GM21528 (cell line): ENCODE results near the gene TMTC2.
"Not testable (repeated sequence)": the region's sequence is repeated elsewhere in the genome, so short reads cannot be mapped to it uniquely, and the experiment has no call there.

Source experiments
- ATAC-seq: cut with Tn5 transposase; IDR thresholded peaks from one replicate; pipeline ENCODE4 v1.9.1; 2021; ENCODE audit warnings: mild to moderate bottlenecking, moderate library complexity; ENCODE audit not compliant: unreplicated experiment, low FRiP score

The TMTC2 gene

DNA sequence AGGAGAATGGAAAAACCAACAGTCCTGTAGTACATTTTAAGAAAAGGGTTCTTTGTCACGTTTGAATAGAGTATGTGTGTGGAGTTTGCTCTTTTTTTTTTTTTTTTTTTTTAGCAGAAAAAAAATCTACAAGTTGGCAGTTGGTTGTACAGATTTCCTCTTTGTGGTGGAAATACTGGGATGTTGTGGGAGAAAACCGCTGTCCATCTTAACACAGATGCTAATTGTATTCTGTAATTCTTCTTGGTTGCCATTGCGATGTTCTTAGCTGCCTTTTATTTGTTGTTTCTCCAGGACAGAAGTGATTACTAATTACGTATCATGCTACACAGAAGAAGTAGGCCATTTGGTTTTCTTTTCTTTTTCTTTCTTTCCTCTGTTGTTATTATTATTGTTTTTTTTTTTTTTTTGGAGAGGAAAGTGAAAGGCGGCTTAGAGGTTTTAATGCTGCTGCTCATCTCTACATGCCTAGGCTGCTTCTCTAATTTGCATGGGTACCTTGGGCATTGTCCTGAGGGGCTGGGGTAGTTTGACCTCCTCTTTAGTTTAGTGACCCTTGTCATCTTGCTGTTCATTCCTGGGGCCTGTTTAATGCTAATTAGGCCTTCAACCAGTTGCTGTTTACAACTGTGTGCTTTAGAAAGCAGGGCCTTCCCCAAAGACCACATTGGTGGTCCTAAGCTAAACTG, 94.7 kb downstream of the TMTC2 start:
- no peak for ATAC-seq

DNA sequence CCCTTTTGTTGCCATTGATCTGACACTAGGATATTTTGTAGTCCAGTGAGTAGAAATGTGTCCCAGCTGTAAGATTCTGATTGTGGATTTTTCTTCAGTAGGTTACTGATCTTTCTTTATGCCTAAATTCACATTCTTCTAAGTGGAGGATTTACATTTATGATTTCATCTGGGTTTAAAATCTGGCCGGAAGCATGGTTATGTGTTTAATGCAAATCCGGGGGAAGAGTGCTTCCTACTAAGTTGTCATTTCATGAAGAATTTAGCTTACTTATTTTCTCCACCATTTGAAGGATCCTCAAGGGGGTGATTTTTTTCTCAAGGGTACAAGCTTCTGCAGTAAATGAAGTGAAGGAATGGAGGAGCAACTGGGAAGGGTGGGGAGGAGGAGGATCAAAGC, 96.7 kb downstream of the TMTC2 start:
- no peak for ATAC-seq

DNA sequence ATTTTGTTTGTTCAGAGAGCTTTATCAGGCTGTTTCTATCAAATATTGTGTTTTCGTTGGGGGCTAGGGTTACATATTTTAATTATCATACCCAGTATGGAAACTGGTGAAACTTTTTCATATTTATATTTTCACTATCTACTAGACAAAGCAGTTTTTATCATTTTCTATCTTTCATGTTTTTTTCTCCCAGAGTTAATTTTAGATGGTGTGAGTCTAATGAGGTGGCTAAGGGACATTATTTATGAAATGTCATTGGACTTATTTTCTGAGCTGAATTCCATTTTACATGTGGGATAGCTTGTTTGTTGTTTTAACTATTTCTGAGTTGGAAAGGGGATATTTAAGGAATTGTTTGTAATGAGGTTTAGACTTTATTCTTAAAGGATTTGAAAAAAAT, 100.3 kb downstream of the TMTC2 start:
- no peak for ATAC-seq

DNA sequence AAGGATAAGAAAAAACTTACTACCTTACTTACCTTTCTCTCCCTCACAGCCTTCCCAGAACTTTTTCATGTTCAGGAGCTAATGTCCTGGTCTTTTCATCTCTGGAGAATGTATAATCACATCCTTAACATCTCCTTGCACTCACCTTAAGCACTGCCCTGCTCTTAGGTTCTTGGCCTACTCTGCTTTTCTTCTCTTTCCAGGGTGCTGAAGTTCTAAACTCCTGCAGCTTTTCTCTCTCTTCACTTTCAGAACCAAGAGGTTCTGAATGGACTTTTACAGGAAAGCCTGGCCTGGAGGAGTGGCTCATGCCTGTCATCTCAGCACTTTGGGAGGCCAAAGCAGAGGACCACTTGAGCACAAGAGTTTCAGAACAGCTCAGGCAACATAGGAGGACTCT, 101.9 kb downstream of the TMTC2 start:
- no peak for ATAC-seq

DNA sequence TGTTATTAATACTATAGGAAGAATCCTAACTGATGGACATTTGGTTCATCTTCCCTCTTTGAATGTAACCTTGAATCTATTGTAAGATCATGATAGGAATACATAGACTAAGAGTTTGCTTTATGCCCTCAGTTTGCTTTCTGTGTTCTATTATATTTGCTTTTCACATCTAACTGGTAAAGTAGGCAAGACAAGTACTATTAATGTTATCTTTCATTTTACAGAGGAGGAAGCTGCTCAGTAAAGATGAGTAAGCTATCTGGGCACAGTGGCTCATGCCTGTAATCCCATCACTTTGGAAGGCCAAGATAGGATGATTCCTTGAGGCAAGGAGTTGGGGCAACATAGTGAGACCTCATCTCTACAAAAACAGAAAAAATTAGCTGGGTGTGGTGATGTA, 103.0 kb downstream of the TMTC2 start:
- no peak for ATAC-seq

DNA sequence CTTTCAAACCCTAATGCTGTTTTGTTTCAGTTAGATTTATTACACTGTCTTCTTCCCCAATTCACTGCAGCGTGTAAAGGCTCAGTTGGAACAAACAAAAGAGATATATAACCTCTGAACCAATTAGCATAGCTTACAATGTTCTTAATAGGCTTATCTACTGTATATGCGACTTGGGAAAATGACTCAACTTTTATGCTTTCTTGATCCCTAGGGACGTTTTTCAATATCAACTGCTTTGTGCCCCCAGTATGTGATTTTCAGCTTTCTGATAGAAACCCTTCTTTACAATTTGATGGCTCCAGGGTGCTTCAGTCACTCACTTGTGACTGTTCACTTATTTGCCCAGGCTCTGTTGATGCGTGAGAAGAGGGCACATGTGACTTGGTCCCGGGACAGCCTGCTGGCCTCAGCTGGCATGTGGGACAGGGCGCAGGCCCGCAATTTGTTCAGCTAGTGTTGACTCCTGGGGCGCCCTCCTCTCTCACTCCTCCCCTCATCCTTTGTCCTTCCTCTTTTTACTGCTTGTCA, 107.1 kb downstream of the TMTC2 start:
- ATAC-seq: no peak

DNA sequence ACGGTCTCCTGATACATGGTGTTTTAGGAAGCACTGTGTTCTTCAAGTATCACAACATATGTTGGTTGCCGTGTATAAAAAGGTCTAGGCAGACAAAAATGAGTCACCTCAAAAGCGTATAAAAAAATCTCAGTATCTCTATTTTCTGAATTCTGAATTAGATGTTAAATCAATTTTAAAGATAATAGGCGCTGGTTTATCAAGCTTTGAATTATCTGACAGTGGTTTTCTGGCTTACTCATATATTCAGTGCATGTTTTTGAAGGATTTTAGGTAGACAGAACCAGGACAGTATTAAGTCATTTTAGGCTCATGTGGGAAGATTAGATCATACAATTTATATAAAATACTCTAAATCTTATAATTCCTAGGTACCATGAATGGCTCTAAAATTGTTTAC, 110.8 kb downstream of the TMTC2 start:
- ATAC-seq: no peak

DNA sequence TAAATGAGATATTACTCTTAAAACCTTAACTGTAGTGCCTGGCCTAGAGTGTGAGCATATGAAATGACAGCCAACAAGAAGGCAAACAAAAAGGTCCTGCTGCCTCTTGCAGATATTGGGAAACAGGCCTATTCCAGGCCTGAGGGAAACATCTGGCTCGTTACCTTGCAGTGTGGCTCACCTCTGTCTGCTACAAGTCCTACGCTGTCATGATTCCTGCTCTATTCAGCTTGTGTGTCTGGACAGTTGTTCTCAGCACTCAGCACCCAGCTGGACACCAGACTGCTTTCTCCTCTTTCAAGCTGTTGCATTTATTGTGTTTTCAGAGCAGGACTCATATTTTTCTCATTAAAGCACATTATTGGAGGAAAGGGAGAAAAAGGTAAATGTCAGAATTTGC, 113.5 kb downstream of the TMTC2 start:
- no peak for ATAC-seq

DNA sequence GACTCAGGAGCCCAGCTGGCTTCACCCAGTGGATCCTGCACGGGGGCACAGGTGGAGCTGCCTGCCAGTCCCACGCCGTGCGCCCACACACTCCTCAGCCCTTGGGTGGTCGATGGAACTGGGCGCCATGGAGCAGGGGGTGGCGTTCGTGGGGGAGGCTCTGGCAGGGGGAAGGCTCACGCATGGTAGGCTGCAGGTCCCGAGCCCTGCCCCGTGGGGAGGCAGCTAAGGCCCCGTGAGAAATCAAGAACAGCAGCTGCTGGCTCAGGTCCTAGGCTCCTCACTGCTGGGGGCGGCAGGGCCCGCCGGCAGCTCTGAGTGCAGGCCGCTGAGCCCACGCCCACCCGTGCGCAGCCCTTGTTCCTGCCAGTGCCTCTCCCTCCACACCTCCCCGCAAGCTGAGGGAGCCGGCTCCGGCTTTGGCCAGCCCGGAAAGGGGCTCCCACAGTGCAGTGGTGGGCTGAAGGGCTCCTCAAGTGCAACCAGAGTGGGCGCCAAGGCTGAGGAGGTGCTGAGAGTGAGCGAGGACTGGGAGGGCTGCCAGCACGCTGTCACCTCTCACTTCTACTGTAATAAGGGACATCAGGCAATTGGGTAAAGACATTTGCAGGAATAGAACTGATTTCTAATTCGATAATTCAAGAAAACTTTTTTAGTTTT, 115.4 kb downstream of the TMTC2 start:
- ATAC-seq: no peak

DNA sequence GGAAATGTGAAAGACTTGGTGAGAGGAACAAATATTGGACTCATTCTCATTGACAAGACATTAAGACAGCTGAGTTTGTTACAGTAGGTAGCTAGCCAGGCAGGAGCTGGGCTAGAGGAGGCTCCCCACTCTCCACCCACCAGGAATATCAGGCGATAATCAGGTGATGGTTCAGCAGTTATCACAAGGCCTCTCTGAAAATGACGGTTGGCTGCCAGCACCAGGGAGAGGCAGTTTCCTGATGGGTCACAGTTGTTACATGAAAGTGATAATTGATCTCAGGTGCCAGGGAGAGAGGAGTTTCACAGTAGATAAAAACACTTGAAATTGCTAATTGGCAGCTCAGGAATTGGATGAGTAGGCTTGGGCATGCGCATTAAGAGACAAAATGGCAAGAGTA, 116.5 kb downstream of the TMTC2 start:
- ATAC-seq: no peak

DNA sequence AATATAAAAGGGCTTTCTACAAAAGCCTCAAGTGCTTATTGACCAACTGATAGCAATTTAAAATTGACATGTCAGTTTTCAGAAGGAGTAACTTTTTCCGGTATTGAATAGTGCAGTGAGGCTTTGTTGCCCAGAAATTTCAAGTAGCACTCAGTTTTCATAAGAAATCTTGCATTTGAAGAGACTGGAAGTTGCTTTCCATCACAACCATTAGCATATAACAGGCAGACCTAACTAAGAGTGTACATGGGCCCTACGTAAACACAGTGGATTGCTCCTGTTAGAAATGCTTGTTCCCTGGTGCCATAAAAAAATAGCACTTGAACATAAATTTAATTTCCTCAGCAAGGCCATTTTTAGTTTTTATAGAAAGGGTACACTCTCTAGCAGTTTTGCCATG, 117.9 kb downstream of the TMTC2 start:
- no peak for ATAC-seq

DNA sequence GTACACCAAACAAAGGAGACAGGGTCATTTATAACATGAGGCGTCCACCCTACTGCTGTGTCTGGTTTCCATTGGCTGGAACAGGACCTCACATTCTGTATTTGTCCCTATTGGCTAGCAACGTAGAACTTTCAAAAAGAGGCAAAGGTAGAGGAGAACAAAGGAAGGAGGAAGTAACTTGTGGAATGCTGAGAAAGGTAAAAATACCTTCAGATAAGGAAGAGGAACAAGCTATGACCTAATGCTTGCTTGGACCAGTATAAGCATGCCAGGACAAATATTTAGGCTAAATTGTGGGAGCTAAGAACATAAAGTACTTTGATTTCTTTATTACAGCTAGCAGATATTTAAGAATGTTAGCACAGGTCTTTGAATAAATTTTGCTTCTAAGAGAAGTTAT, 118.3 kb downstream of the TMTC2 start:
- ATAC-seq: not testable (repeated sequence)

DNA sequence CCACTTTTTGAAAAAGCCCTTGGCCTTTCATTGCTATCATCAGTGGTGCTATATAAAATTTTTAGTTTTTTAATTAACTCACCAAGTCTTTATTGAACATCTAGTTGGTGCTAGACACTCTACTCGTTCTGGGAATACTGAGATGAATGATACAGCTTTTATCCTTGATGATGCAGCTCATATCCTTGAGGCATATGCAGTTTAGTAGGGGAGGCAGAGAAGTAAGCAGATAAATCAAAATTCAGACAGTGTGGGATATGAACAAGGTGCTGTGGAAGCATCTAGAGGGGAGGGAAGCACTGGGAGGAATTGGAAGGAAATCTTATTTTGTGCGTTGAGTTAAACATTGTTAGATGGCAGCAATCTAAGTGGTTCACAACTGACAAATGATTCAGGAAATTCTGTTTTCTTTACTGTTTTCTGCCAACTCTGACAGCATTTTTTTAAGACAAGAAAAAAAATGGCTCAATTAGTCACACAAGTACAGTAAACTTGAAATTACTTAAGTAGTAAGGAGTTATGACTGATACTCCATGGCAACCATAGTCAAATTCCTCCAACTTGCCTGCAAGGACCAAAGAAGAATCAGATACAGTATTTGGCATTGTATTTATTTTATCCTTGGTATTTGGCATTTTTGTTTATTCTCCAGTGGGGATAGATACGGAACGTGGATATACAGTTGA, 119.2 kb downstream of the TMTC2 start:
- no peak for ATAC-seq

DNA sequence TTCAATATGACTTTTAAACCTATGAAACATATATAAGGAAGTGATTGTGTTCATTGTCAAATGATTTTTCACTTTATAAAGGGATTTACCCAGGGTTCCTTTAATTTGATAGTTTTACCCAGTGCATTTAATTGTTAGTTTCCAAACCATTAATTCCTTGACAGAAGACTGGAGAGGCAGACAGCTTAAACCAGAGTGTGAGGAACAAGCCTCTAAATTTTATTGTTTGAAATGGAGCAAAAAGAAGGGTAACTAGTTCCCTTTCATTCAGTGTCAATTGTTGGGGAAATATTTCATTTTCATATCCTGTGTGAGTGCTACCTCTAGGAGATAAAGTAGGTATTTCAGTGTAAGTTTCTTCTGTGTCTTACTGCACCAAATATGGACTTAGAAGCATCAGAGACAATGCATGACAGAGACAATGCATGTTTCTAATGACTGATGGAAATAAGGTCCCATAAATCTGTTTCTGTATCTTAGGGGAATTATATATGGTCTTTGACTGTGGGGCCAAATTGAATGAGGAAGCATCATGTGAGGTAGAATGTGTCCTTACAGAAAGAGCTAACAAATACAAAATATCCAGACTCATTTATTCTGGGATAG, 120.5 kb downstream of the TMTC2 start:
- ATAC-seq: no peak

DNA sequence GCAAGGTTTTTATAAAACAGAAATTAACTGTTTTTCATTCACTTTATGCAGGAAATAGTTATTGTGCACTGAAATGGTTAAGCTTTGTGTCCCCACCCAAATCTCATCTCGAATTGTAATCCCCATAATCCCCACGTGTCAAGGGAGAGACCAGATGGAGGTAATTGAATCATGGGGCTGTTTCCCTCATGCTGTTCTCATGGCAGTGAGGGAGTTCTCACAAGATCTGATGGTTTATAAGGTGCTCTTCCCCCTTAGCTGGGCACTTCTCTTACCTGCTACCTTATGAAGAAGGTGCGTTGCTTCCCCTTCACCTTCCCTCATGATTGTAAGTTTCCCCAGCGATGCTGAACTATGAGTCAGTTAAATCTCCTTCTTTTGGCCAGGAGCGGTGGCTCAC, 123.9 kb downstream of the TMTC2 start:
- ATAC-seq: no peak

DNA sequence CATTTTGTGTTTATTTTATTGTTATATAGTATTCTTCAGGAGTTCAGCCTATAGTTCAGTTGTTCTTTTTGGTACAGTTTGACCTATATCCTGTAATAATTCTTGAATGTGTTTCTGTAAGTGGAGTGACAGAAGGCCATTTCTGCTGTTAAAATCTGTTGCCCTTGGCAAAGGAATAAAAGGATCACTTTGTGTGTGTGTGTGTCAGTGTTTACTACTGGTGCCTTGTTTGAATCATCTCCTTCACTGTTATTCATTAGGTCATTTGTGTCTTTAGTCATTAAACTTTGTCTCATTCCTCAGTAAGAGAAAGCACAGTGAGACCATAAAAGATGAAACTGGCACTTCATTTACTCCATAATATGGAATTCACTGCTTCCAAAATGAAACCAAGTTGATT, 130.7 kb downstream of the TMTC2 start:
- ATAC-seq: no peak

DNA sequence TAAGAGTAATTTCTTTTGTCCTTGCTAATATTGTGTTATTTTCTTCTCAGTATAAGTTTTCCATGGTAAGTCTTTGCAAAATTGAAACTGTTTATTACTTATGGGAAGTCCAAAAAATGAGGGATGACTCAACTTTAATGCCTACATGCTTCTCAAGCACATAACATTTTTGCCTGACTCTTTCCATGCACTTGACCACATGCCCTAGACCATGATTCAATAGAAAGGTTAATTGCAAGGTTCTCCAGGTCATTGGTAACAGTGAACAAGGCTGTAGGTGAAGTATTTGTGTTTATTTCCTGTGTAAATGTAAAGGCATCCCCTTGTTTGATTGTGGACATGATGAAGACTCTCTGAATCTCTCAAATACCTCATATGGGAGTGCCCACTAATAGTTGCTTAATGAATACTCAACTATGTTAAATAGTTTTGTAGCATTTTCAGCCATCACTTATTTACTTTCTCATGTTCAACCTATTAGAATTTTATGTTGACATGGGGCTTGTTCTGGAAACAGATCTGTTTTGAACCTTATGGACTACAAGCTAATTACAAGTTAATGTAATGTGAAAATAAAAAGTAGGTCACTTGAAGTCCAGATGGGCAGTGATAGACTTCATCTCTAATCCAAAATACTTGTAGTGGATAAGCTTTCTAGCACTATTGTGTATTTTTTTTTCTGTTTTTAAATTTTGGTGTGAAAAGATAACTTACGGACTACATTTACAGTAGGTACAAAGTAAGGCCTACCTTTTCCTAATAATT, 131.7 kb downstream of the TMTC2 start:
- no peak for ATAC-seq

DNA sequence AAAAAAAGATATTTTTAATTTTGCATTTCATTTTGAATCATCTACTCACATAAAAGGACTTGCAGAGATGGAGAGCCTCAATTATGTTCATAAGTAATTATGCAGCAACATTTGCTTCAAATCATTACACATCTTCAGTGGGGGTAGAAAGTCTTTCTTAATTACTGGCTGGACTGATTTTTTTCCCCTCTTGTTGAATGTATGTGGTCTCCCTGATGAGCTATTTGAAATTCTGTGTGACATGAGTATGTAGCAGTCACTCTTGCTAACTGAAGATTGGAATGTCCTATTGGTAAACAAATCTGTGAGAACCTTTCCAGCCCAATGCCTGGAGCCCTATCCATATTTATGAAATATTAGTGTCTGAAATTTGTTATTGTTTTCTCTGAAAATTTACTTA, 139.8 kb downstream of the TMTC2 start:
- ATAC-seq: no peak

DNA sequence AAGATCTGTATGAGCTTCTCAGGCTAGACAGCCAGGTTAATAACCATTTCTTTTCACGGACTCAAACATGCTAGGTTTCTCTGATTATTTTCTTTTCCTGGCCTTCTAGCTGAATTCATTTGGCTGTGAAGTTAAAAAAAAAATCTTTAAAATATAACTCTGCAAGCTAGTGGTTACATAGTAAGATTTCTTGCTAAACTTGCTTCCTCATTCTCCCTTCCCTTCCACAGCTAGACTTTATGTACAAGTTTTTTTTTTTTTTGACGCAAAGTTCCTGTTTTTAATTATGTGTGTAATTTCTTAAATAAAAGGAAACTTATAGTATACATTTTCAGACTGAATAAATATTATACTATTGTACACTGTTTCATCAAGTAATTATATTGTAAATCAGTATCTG, 145.4 kb downstream of the TMTC2 start:
- ATAC-seq: no peak

DNA sequence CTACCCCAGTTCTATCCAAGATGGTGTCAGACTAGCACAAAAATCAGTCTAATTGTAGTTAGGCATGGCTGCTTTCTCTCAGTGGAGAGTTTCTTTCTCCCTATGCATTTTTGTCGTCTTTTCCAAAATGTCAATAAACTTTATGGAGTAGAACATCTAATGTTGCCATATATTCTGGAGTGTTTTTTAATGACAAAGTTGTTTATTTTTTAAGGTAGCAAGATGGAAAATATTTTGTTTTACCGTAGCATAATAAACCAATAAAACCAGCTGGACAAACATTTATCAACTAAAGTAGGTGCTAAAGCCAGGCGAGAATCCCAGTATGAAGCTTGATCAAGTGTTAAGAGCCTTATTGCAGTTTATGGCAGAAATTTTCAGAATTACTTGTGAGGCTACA, 146.3 kb downstream of the TMTC2 start:
- ATAC-seq: no peak

DNA sequence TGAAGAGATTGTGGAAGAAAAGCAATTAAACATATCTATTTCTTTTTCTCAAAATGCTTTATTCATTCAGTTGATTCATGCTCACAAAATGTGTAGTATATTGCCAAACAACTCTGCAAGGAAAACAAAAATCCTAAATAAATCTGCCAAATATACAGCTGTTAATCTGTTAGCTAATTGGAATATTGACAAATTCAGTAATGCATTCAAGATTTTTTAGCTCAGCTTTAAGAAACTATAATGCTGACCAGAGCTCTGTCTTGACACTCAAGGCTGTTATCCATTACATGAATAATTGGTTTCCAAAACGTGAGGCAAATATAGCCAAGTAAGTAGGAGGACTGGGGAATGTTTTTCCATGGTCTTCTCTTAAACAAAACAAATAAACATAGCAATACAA, 146.8 kb downstream of the TMTC2 start:
- no peak for ATAC-seq
